ENCODE measurements around the gene PDCD2L.
"Not testable (repeated sequence)": the region's sequence is repeated elsewhere in the genome, so short reads cannot be mapped to it uniquely, and the experiment has no call there.

PDCD2L gene

DNA sequence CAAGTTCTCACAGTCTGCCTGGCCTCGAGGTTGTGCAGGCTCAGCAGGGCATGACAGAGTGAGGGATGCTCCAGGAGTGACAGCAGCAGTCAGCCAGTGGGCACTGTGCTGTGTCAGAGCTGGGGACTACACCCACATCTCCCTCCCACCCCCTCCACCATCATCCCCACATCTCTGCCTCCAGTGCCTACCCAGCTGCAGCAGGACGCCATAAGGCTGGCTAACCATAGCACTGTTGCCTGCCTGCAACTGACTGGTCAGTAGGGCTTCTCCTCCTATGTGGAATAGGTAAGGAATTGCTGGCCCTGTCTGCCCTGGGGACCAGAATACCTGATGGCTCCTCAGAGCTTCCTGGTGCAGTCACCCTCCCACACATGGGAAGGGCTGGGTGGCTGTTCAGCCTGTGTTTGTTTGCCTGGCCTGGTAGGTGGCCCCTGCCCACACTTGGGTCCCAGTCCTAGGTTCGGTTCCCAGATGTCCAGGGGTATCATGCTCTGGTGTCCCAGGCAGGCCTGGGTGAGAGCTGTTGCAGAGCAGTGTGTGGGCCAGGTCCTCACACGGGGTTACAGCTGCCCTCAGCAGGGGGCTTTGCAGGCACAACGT lies 23.5 kb upstream of the PDCD2L start:
- DNase-seq: no peak

DNA sequence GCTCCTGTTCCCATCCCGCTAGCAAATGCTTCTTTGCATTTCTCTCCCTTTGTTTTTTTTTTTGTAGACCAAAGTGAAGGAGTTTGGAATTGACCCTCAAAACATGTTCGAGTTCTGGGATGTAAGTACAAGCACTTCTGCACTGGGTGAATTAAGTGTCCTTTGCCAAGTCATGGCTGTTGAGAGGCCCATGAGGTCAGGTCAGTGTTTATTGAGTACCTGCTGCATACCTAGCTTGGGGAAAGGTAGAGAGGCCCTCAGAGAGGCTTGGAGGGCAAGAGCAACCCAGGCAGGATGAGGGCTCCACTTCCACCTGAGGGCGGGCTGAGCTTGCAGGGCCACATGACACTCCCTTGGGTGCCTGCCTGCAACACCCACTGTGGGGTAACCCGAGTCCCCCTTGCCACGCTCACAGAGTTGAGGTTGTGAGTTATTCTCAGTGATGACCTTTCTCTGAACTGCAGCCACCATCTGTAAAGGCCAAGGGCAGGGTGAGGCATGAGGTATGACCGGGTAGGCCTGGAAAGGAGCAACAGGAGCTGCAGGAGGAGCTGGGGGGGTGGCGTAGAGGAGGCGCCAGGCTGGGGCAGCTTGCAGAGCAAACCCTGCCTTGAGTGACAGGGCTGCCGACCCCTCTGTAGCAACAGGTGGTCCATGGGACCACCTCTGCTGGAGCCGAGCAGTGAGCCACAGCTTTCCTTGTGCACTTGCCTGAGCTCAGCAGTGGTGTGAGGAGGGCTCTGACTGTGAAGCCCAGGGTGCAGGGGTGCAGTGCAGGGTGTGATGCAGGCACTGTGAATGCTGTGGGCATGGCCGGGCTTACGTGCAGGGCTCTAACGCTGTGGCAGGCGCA lies 22.6 kb upstream of the PDCD2L start:
- no peak for DNase-seq

DNA sequence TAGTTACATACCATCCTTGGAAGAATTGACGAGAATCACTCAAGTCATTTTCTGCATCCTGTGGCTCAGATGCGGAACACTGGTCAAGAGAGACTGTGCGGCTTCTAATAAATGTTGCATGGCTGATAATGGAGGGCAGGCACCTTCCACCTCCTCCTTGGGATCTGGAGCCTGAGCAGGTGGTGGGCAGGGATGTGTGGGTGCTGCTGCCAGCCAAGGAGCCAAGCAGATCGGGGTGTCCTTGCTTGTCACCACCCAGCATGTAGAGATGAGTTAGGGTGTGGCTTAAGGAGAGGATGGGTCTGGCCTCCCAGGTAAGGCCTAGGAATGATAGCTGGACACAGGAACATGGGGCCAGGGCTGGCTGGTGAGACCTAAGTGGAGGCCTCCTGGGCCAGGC lies 21.7 kb upstream of the PDCD2L start:
- DNase-seq: no peak

DNA sequence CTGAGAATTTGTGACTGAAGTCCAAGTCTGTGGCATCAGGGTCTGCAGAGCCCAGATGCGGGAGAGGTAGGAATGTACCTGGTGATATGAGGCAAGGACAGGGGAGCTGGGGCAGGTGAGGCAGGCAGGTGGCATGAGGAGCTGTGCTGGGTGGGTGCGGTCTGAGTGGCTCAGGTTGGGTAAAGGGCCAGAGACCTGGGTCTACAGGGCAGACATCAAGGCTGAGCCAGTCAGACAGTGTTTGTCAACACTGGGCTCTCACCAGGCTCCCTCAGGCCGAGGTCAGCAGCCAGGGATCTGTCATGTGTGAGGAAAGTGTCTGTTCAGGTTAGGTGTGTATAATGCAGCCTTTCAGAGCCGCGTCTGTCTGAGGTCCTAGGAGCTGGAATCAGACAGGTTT lies 20.6 kb upstream of the PDCD2L start:
- no peak for DNase-seq

DNA sequence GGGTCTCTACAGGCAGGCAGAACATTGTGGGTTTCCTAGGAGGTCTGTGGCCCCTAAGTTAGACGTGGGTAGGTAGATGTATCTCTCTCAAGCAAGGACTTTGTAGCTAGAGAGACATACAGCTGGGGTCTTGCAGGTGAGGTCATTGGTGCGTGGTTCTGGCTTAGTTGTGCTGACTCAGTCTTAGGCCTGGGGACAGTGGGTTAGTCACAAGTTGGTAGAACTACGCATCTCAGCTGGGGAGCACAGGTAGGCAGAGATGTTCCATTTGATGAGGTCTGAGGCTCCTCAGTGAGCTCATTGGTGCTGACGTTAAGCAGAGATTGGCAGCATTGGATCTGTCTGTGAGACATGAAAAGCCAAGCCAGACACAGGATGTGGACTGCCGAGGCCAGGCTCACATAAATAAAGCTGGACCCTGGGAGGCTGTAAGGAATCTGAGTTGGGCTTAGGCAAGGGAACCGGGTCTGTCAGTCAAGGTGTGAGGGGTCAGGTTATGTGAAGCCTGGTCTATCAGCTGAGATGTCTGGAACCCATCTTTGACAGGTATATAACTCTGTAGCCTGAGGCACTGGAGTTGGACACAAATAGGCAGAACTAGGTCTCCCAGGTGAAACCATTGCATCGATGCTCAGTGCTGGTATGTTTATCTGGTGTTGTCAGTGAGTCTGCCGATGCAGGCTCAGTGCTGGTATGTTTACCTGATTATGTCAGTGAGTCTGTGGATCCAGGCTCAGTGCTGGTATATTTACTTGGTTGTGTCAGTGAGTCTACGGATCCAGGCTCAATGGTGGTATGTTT lies 17.4 kb upstream of the PDCD2L start:
- no peak for DNase-seq

DNA sequence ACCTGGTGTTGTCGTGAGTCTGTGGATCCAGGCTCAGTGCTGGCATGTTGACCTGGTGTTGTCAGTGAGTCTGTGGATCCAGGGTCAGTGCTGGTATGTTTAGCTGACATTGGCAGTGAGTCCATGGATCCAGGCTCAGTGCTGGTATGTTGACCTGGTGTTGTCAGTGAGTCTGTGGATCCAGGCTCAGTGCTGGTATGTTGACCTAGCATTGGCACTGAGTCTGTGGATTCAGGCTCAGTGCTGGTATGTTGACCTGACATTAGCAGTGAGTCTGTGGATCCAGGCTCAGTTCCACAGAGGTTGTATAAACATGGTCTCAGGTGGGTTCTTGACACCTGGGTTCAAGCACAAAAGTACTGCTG lies 16.8 kb upstream of the PDCD2L start:
- no peak for DNase-seq

DNA sequence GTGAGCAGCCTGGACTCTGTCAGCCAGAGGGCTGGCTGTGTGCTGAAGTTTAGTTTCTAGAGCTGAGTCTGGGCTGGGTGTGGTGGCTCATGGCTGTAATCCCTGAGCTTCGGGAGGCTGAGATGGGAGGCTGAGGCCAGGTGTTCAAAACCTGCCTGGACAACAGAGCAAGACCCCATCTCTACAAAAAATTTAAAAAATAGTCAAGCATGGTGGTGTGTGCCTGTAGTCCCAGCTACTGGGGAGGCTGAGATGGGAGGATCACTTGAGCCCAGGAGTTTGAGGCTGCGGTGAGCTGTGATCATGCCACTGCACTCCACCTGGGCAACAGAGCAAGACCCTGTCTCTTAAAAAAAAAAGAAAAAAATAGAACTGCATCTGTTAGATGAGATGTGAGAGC lies 15.5 kb upstream of the PDCD2L start:
- DNase-seq: not testable (repeated sequence)

DNA sequence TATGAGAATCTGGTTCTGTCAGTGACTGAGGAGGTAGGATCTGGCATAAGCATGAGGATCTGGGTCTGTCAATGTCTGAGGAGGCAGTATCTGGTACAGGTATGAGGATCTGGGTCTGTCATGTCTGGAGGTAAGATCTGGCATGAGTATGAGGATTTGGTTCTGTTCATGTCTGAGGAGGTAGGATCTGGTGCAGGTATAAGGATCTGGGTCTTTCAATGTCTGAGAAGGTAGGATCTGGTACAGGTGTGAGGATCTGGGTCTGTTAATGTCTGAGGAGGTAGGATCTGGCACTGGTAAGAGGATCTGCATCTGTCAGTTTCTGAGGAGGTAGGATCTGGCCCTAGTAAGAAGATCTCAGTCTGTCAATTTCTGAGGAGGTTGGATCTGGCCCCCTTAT lies 12.4 kb upstream of the PDCD2L start:
- DNase-seq: no peak

DNA sequence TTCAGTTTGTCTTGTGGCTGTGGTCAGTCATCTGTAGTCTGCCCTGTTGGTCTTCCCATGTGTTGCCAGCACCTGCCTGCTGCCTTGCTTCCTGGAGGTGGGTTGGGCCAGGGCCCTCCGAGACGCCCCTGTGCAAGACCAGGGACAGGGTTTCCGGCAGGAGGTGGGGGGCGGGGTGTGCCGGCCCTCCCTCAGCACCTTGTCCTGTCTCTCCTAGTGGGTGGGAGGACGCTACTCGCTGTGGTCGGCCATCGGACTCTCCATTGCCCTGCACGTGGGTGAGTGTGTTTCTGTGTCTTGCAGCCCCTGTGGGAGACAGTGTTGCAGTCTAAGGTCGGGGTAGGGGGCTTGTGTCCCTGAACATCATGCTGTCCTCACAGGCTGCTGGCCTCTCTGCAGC lies 11.2 kb upstream of the PDCD2L start:
- DNase-seq: no peak

DNA sequence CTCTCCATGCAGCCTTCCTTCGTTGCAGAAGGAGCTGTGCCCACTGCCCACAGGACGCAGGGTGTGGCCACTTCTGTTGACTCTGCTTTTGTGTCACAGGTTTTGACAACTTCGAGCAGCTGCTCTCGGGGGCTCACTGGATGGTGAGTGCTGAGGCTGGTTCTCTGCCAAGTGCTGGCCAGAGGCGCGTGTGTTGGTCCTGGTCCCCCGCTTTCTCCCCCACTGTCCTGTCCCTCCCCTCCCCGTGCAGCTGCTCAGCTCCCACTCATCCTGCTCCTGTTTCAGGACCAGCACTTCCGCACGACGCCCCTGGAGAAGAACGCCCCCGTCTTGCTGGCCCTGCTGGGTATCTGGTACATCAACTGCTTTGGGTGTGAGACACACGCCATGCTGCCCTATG lies 10.6 kb upstream of the PDCD2L start:
- no peak for DNase-seq

DNA sequence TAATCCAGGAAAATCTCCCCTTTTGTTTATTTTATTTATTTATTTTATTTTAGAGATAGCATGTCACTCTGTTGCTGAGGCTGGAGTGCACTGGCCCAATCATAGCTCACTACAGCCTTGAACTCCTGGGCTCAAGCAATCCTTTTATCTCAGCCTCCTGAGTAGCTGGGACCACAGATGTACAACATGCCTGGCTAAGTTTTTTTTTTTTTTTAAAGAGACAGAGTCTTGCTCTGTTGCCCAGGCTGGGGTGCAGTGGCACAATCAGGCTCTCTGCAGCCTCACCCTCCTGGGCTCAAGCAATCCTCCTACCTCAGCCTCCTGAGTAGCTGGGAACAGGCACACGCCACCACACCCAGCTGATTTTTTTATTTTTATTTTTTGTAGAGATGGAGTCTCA lies 6.3 kb upstream of the PDCD2L start:
- no peak for DNase-seq

DNA sequence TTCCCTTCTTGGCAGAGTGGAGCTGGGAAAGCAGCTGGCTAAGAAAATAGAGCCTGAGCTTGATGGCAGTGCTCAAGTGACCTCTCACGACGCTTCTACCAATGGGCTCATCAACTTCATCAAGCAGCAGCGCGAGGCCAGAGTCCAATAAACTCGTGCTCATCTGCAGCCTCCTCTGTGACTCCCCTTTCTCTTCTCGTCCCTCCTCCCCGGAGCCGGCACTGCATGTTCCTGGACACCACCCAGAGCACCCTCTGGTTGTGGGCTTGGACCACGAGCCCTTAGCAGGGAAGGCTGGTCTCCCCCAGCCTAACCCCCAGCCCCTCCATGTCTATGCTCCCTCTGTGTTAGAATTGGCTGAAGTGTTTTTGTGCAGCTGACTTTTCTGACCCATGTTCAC lies 4.3 kb upstream of the PDCD2L start:
- no peak for DNase-seq

DNA sequence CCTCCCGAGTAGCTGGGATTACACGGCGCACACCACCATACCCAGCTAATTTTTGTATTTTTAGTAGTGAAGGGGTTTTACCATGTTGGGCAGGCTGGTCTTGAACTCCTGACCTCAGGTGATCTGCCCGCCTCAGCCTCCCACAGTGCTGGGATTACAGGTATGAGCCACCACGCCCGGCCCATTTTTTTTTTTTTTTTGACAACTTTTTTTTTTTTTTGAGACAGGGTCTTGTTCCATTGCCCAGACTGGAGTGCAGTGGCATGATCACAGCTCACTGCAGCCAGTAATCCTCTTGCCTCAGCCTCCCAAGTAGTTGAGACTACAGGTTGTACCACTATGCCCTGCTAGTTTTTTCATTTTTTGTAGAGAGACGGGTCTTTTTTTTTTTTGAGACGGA lies 3.4 kb upstream of the PDCD2L start:
- not testable (repeated sequence) for DNase-seq

DNA sequence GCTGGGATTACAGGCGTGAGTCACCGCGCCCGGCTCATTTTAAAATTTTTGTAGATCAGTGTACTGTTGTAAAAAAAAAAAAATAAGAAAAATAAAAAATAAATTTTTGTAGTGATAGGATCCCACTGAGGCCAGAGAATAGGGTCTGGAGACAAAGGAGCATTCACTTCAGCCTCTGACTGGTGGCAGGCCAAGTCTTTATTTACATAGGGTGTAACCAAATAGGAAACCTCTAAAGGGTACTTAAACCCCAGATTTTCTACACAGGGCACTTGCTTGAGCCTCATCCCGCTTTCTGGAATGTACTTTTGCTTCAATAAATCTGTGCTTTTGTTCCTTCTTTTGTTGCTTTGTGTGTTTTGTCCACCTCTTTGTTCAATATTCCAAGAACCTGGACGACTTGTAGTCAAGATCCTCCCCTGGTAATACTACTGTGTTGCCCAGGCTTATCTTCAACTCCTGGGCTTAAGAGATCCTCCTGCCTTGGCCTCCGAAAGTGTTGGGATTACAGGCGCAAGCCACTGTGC lies 2.1 kb upstream of the PDCD2L start:
- DNase-seq: no peak

DNA sequence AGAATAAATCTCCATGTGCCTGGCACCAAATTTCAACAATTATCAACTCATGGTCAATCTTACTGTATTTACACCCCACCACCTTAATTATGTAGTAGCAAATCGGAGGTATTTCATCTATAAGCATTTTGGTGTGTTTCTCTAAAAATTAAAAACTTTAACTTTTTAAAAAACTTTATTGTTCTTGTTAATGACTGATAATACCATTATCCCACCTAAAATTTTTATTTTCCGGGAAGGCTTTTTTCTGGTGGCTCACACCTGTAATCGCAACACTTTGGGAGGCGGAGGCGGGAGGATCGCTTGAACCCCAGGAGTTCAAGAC lies 453 bp upstream of the PDCD2L start:
- no peak for DNase-seq

DNA sequence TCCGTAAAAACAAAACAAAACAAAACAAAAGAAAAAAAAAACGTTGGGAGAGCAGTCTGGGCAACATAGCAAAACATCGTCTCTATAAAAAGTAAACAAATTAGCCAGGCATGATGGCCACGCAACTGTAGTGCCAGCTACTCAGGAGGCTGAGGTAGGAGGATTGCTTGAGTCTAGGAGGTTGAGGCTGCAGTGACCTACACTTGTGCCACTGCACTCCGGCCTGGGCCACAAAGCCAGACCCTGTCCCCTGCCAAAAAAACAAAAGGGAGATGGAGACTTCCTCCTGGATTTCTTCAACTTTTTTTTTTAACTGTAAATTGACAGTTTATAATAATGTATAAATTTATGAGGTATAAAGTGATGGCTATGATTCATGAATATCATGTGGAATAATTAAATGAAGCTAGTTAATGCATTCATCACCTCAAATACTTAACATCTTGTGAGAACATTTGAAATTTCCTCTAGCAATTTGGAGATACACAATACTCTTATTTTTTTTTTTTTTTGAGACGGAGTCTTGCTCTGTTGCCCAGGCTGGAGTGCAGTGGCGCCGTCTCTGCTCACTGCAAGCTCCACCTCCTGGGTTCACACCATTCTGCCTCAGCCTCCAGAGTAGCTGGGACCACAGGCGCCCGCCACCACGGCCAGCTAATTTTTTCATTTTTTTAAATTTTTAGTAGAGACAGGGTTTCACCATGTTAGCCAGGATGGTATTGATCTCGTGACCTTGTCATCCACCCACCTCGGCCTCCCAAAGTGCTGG lies 1.9 kb downstream of the PDCD2L start:
- DNase-seq: no peak

DNA sequence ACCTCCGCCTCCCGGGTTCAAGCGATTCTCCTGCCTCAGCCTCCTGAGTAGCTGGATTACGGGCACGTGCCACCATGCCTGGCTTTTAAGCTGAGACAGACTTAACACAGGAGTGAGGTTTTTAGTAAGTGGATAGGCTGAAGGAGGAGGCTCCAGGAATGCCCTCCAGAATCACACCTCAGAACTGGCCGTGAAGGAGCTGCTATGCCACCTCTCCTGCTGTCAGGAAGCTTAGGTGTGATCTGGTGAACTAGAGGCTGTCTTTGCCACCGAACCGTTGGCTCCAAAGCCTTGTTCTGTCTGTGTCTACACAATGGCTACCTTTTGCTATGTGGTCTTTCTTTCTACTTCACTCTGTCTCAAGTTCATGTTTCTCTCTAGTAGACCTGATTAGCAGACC lies 4.2 kb downstream of the PDCD2L start:
- DNase-seq: no peak

DNA sequence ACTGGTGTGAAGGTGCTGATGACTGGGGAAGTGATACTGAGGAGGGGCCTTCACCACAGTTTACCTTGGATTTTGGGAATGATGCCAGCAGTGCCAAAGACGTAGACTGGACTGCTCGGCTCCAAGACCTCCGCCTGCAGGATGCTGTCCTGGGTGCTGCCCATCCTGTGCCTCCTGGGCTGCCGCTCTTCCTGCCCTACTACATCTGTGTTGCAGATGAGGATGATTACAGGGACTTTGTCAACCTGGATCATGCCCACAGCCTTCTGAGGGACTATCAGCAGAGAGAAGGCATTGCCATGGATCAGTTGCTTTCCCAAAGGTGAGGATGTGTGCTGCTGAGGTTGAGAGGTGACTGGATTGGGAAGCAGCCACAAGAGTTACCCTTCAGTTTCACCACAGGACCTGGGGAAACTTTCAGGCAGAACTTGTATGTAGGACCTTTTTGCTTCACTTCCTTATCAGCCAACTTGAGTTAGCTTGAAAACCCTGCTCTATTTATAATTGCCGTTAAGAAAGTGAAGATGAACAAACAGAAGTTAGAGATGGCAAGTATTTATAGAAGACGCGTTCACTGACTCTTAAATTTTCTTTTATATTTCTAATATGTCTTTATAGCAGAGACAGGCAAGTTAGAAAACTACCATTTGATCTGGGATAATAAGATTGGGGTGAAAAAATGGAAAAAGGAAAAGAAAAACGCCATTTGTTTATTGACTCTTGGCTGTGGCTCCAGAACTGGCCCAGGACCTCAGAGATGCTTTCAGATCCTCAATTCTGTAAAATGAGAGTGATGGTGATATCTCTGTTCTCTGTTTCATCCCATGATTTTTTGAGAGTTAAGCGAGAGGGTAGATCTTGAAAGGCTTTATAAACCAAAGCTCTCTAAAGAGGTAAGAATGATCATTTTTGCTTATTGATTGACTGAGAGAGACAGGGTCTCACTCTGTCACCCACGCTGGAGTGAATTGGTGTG lies 5.3 kb downstream of the PDCD2L start:
- DNase-seq: no peak

DNA sequence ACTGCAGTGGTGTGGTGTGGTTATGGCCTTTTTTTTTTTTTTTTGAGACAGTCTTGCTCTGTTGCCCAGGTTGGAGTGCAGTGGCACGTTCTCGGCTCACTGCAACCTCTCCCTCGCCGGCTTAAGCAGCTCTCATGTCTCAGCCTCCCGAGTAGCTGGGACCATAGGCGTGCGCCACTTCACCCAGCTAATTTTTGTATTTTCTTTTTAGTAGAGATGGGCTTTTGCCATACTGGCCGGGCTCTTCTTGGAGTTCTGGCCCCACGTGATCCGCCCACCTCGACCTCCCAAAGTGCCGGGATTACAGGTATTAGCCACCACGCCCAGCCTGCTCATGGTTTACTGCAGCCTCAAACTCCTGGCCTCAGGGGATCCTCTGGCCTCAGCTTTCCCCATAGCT lies 7.0 kb downstream of the PDCD2L start:
- no peak for DNase-seq

DNA sequence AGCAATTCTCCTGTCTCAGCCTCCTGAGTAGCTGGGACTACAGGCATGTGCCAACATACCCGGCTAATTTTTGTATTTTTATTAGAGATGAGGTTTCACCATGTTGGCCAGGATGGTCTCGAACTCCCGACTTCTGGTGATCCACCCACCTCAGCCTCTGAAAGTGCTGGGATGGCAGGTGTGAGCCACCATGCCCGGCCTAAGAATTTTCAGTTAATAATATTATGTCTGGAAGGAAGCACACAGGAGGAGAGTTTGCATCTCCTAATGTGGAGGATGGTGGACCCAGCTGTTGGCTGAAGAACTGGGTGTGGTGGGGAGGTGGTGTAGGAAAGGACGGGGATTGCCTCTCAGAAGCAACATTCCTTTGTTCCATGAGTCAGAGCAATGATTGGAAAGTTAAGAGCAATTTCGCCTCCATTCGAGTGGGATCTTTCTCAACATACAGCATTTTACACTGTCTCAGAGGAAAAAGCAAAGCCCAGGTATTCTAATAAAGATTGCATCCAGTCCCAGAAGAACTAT lies 11.9 kb downstream of the PDCD2L start:
- no peak for DNase-seq

DNA sequence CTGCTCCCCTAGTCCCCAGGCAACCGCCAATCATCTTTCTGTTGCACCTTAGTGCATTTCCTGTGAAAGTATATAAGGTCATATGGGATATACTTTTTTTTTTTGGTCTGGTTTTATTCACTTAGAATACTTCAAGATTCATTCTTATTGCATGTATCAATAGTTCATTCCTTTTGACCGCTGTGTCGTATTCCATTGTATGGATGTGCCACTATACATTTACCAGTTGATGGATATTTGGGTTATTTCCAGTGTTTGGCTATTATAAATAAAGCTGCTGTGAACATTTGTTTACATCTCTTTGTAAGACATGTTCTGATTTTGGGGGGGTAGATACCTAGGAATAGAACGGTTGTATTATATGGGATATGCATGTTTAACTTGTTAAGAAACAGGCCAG lies 14.1 kb downstream of the PDCD2L start:
- DNase-seq: no peak
